ENCODE measurements around the gene ARSB. TPM values are rescaled to one million over a fixed set of nuclear protein-coding genes. Genes with fewer than 3 reads are reported as not detected.

The ARSB gene
- total and polyA plus RNA-seq, 12 donors, result 1.7 to 21.4 (median 14.1) TPM

DNA sequence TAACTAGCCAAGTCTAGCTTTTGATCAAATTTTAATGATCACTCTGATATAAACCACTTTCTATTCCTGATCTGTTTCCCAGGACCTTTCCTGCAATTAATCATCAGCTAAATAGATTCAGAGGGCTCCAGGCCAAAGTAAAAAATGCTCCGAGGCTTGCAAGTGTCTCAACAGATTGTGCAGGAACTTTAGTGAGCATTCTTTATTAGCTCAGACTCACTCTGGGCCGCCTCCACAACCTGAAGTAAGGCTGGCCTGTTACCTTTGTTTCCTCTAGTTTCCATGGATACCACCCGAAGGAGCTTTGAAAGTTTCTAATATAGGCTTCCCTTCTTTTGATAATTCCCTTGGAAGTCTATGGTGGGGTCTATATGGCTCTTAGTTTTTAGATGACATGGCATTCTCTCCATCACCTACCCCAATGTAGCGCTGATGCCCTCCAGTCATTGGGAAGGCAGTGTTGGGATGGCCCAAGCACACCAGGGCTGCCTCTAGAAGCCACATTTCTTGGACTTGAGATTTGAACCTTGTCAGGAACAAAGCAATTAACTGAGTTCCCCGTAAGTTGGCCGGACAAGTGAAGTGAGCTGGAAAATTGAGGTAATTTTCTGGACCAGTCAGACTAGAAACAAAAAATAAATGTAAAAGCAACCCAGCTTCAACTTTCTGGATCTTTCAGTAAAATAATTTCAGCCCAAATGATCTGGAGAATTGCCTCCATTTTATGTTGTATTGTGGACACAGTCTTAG, 238.9 kb downstream of the ARSB start:
- DNase-seq (no peak), ATAC-seq (peak in 2 of 8 donors; percentile 16 to 28)
- peaks cover 0 to 3% (median 0%) of the 10 kb centered on the region in 9 donors for H3K4me1 ChIP-seq
- H3K9me3 ChIP-seq, result no peaks in the 10 kb centered on the region
- intact Hi-C loops (cut with DNase I), result no loop called here
- H3K36me3 ChIP-seq, result no peaks in the 10 kb centered on the region
- 78 to 83% methylated on average over 6 of the region's 6 CpGs for WGBS, 2 donors
- peaks cover 0 to 9% (median 0%) of the 10 kb centered on the region in 7 donors for H3K27me3 ChIP-seq
- no peak overlapping the region for H3K4me3 ChIP-seq
- peak overlapping the region in 1 of 10 donors; percentile 3 for H3K27ac ChIP-seq
- TF ChIP-seq, protein P1, sequence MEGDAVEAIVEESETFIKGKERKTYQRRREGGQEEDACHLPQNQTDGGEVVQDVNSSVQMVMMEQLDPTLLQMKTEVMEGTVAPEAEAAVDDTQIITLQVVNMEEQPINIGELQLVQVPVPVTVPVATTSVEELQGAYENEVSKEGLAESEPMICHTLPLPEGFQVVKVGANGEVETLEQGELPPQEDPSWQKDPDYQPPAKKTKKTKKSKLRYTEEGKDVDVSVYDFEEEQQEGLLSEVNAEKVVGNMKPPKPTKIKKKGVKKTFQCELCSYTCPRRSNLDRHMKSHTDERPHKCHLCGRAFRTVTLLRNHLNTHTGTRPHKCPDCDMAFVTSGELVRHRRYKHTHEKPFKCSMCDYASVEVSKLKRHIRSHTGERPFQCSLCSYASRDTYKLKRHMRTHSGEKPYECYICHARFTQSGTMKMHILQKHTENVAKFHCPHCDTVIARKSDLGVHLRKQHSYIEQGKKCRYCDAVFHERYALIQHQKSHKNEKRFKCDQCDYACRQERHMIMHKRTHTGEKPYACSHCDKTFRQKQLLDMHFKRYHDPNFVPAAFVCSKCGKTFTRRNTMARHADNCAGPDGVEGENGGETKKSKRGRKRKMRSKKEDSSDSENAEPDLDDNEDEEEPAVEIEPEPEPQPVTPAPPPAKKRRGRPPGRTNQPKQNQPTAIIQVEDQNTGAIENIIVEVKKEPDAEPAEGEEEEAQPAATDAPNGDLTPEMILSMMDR (IDR thresholded peaks at IDR 0.05), result no peak

DNA sequence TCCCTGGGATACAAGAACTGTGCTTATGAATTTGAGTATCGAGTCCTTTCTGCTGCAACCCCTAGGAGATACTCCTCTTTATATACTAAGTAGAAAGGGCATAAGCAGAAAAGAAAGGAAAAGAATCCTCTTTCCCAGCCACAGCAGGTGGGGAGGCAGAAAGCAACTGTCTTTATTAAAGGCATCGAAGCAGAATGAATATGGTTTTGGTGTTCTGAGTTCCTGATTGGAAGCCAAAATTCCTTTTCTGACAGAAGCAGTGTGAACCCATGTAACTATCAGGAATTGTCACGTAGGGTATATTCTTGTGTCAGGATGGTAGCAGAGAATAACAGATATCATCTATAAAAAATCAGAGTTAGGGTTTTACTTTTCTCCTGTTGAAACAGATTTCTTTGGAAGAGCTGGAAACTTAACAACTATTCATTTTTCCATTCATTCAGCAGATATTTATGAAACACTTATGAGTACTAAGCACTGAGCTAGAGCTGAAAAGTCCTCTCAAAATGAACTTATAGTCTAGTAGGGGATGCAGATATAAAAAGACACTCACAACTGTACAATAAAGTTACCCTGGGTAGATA, 240.1 kb downstream of the ARSB start:
- peak overlapping the region in 1 of 10 donors; percentile 25 for H3K27ac ChIP-seq
- H3K4me3 ChIP-seq, result no peak overlapping the region
- peaks cover 0 to 3% (median 0%) of the 10 kb centered on the region in 9 donors for H3K4me1 ChIP-seq
- peaks cover 0 to 9% (median 0%) of the 10 kb centered on the region in 7 donors for H3K27me3 ChIP-seq
- no peak for DNase-seq
- no peaks in the 10 kb centered on the region for H3K9me3 ChIP-seq
- intact Hi-C loops (cut with DNase I), result no loop called here
- TF ChIP-seq, protein P1 (IDR thresholded peaks at IDR 0.05), result no peak
- WGBS, 2 donors, result 69 to 83% methylated on average over 3 of the region's 3 CpGs
- ATAC-seq, result no peak
- no peaks in the 10 kb centered on the region for H3K36me3 ChIP-seq

DNA sequence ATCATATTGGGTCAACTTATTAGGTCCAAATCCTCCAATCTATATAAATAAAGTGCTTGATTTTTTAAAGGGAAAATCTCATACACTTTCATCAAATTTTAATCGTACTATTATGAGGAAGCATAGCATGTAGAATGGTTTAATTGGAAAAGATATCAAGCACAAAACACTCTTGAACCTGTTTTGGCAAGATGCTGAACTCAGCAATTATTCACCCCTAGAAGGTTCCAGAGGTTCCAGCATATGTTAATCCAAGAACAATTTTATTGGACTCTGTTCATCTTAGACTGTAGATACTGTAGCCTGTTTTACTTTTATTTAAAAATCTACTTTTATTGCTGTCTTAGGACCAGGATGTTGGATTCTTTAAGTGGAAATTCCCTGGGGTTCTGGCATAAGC, 244.1 kb downstream of the ARSB start:
- Histone ChIP-seq H3K27ac (no peak overlapping the region), H3K36me3 (no peaks in the 10 kb centered on the region), H3K9me3 (peaks cover 0 to 2% (median 0%) of the 10 kb centered on the region in 11 donors), H3K4me1 (peaks cover 0 to 3% (median 0%) of the 10 kb centered on the region in 9 donors), H3K4me3 (no peak overlapping the region), H3K27me3 (peaks cover 0 to 6% (median 0%) of the 10 kb centered on the region in 7 donors)
- no peak for ATAC-seq
- intact Hi-C loops (cut with DNase I), result no loop called here
- WGBS, 2 donors, result 90 to 91% methylated on average over 1 of the region's 1 CpG
- TF ChIP-seq, protein P1 (IDR thresholded peaks at IDR 0.05), result no peak
- no peak for DNase-seq

DNA sequence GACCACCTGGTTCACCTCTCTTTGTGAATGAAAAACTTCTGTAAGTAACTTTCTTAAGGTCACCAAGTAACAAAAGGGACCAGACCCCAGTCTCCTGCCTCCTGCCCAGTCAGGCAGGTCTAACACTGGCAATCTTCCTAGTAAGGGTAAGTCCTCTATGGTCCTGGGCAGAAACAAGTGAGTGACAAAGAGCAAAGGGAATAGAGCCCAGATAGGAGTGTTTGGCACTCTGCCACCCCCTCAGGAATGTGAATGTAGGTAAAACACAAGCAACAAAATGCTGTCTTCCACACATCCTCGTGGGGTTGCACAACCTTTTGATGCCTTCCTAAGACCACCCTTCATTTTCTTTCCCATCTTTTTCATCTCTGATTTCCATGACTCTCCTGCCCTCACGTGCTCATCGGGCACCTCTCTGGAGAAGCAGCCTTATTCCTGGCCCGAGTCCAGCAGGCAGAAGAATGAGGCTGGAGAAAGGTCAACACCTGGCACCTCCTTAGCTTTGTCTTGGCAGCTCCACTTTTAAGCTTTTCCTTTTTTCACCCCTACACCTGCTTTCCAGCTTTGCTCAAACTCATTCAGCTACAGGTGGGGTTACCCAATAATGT, 246.3 kb downstream of the ARSB start:
- Histone ChIP-seq H3K36me3 (no peaks in the 10 kb centered on the region), H3K9me3 (peaks cover 0 to 12% (median 3%) of the 10 kb centered on the region in 11 donors), H3K4me1 (no peaks in the 10 kb centered on the region), H3K27ac (no peak overlapping the region), H3K27me3 (peaks cover 0 to 6% (median 0%) of the 10 kb centered on the region in 7 donors), H3K4me3 (no peak overlapping the region)
- DNase-seq, result no peak
- ATAC-seq, result no peak
- WGBS, 2 donors, result 78 to 83% methylated on average over 4 of the region's 4 CpGs
- TF ChIP-seq, protein P1 (IDR thresholded peaks at IDR 0.05), result no peak
- intact Hi-C loops (cut with DNase I), result no loop called here

Data from heart right ventricle (tissue), 16 donors.